Mesendoderm (in vitro differentiated cells): ENCODE results near the gene ARMC9.

Source experiments
- DNase-seq: peaks from one replicate; pipeline ENCODE4 v3.0.0; 2013
- H2AK5ac ChIP-seq: 2 replicates; pipeline ENCODE4 v1.6.1; 2013; ENCODE audit warnings: low read length, inconsistent platforms
- H2BK120ac ChIP-seq: 2 replicates; pipeline ENCODE4 v1.6.1; 2013; ENCODE audit warnings: low read depth, mild to moderate bottlenecking, low read length, moderate library complexity, mixed read lengths
- H2BK15ac ChIP-seq: replicated peaks from 2 replicates; pipeline ENCODE4 v1.6.1; 2013; ENCODE audit warnings: low read depth, mild to moderate bottlenecking, moderate library complexity
- H2BK5ac ChIP-seq: 2 replicates; pipeline ENCODE4 v1.6.1; 2013; ENCODE audit warnings: low read length, inconsistent platforms
- H3K18ac ChIP-seq: 2 replicates; pipeline ENCODE4 v1.6.1; 2013; ENCODE audit warnings: mild to moderate bottlenecking, low read length, mixed read lengths
- H3K23ac ChIP-seq: one replicate; pipeline ENCODE4 v1.6.1; 2013; ENCODE audit warnings: low read length
- H3K27ac ChIP-seq: 2 replicates; pipeline ENCODE4 v1.5.1; 2013; ENCODE audit warnings: low read depth, mild to moderate bottlenecking, inconsistent platforms, low read length, moderate library complexity
- H3K27me3 ChIP-seq: 2 replicates; pipeline ENCODE4 v1.6.1; 2013; ENCODE audit warnings: low read length, control low read depth, mild to moderate bottlenecking, inconsistent platforms; ENCODE audit not compliant: insufficient read depth, poor library complexity
- H3K36me3 ChIP-seq: 2 replicates; pipeline ENCODE4 v1.6.1; 2013; ENCODE audit warnings: low read length, inconsistent platforms; ENCODE audit not compliant: control insufficient read depth, insufficient read depth
- H3K4ac ChIP-seq: one replicate; pipeline ENCODE4 v1.6.1; 2013; ENCODE audit warnings: low read depth, mild to moderate bottlenecking, low read length, moderate library complexity
- H3K4me1 ChIP-seq: 2 replicates; pipeline ENCODE4 v1.6.1; 2013; ENCODE audit warnings: low read depth, low read length, inconsistent platforms; ENCODE audit not compliant: control insufficient read depth
- H3K4me2 ChIP-seq: 2 replicates; pipeline ENCODE4 v1.6.1; 2013; ENCODE audit warnings: low read length
- H3K4me3 ChIP-seq: 2 replicates; pipeline ENCODE4 v1.5.1; 2013; ENCODE audit warnings: mild to moderate bottlenecking, low read length
- H3K56ac ChIP-seq: one replicate; pipeline ENCODE4 v1.6.1; 2013; ENCODE audit warnings: low read length
- H3K79me1 ChIP-seq: 2 replicates; pipeline ENCODE4 v1.6.1; 2013; ENCODE audit warnings: low read length, inconsistent platforms
- H3K79me2 ChIP-seq: 2 replicates; pipeline ENCODE4 v1.6.1; 2013; ENCODE audit warnings: mild to moderate bottlenecking, low read length; ENCODE audit not compliant: control insufficient read depth, insufficient read depth
- H3K9ac ChIP-seq: 2 replicates; pipeline ENCODE4 v1.6.1; 2013; ENCODE audit warnings: low read length, inconsistent platforms
- H4K5ac ChIP-seq: one replicate; pipeline ENCODE4 v1.6.1; 2013; ENCODE audit warnings: low read length
- H4K8ac ChIP-seq: one replicate; pipeline ENCODE4 v1.6.1; 2013; ENCODE audit warnings: low read depth, mild to moderate bottlenecking, control low read depth, low read length, moderate library complexity
- WGBS: extraction: QIAGEN DNeasy Blood & Tissue Kit; methylation state at CpG from one replicate; pipeline ENCODE4 v1.1.7; 2013; ENCODE audit warnings: low lambda C conversion rate, missing lambda C conversion rate; ENCODE audit not compliant: insufficient coverage; ENCODE audit errors: extremely low coverage; 5-methylcytosine and 5-hydroxymethylcytosine counted together

The ARMC9 gene

GRCh38 chr2:231188506-231189170 lies 9.8 kb upstream of the ARMC9 start:
- H3K23ac ChIP-seq, result no peak overlapping the region
- no peak for DNase-seq
- no peak overlapping the region for H2BK5ac ChIP-seq
- H3K18ac ChIP-seq, result peak overlapping the region; percentile 97
- no peak overlapping the region for H3K4me2 ChIP-seq
- H4K8ac ChIP-seq, result no peak overlapping the region
- H3K27me3 ChIP-seq, result no peaks in the 10 kb centered on the region
- no peaks in the 10 kb centered on the region for H3K36me3 ChIP-seq
- no peak overlapping the region for H3K9ac ChIP-seq
- H2BK15ac ChIP-seq, result no peak overlapping the region
- H3K4ac ChIP-seq, result no peak overlapping the region
- H4K5ac ChIP-seq, result no peak overlapping the region
- H2AK5ac ChIP-seq, result no peak overlapping the region
- H3K79me2 ChIP-seq, result no peaks in the 10 kb centered on the region
- WGBS, result no CpG with 5 or more reads among the region's 6 CpGs
- no peak overlapping the region for H3K27ac ChIP-seq
- peak overlapping the region; percentile 5 for H3K56ac ChIP-seq
- H3K4me1 ChIP-seq, result peaks cover 9% of the 10 kb centered on the region
- no peak overlapping the region for H3K4me3 ChIP-seq
- H2BK120ac ChIP-seq, result no peak overlapping the region
- no peaks in the 10 kb centered on the region for H3K79me1 ChIP-seq

- Histone ChIP-seq H2BK15ac (no peak overlapping the region), H3K4me2 (no peak overlapping the region), H3K9ac (no peak overlapping the region), H3K18ac (peak overlapping the region; percentile 97), H3K4me3 (no peak overlapping the region), H3K23ac (no peak overlapping the region), H2AK5ac (no peak overlapping the region), H4K5ac (no peak overlapping the region), H4K8ac (no peak overlapping the region), H2BK5ac (no peak overlapping the region), H3K4me1 (peaks cover 9% of the 10 kb centered on the region), H3K4ac (no peak overlapping the region), H3K56ac (peak overlapping the region; percentile 38), H3K79me1 (no peaks in the 10 kb centered on the region), H3K36me3 (no peaks in the 10 kb centered on the region), H3K27me3 (no peaks in the 10 kb centered on the region), H3K27ac (no peak overlapping the region), H3K79me2 (no peaks in the 10 kb centered on the region), H2BK120ac (peak overlapping the region; percentile 48)
- no CpG with 5 or more reads among the region's 8 CpGs for WGBS
- no peak for DNase-seq
These were observed 9.3 kb upstream of the ARMC9 start for GRCh38 chr2:231189171-231189530.

- Histone ChIP-seq H3K9ac (peak overlapping the region; percentile 14), H2AK5ac (no peak overlapping the region), H3K4me2 (no peak overlapping the region), H3K79me1 (no peaks in the 10 kb centered on the region), H2BK120ac (peak overlapping the region; percentile 93), H3K4ac (peak overlapping the region; percentile 84), H4K8ac (peak overlapping the region; percentile 98), H3K27me3 (no peaks in the 10 kb centered on the region), H3K79me2 (no peaks in the 10 kb centered on the region), H2BK15ac (no peak overlapping the region), H3K23ac (no peak overlapping the region), H3K4me3 (no peak overlapping the region), H3K4me1 (peaks cover 9% of the 10 kb centered on the region), H3K27ac (peak overlapping the region; percentile 47), H3K56ac (peak overlapping the region; percentile 38), H3K18ac (peak overlapping the region; percentile 97), H3K36me3 (no peaks in the 10 kb centered on the region), H4K5ac (peak overlapping the region; percentile 3), H2BK5ac (peak overlapping the region; percentile 0)
- no CpG with 5 or more reads among the region's 22 CpGs for WGBS
- peak; percentile 64 for DNase-seq
These were observed 8.6 kb upstream of the ARMC9 start for GRCh38 chr2:231189571-231190495.

GRCh38 chr2:231190531-231191197 lies 7.8 kb upstream of the ARMC9 start:
- Histone ChIP-seq H3K4me3 (no peak overlapping the region), H3K9ac (peak overlapping the region; percentile 63), H3K4me2 (peak overlapping the region; percentile 34), H3K4ac (peak overlapping the region; percentile 84), H2BK15ac (no peak overlapping the region), H3K79me1 (no peaks in the 10 kb centered on the region), H4K8ac (peak overlapping the region; percentile 98), H3K56ac (peak overlapping the region; percentile 38), H2BK5ac (peak overlapping the region; percentile 75), H3K27me3 (no peaks in the 10 kb centered on the region), H3K36me3 (no peaks in the 10 kb centered on the region), H2AK5ac (no peak overlapping the region), H4K5ac (no peak overlapping the region), H3K79me2 (no peaks in the 10 kb centered on the region), H3K4me1 (peaks cover 9% of the 10 kb centered on the region), H3K23ac (no peak overlapping the region), H3K27ac (peak overlapping the region; percentile 47), H2BK120ac (peak overlapping the region; percentile 93), H3K18ac (peak overlapping the region; percentile 97)
- WGBS, result no CpG with 5 or more reads among the region's 42 CpGs
- peak; percentile 81 for DNase-seq

- peak overlapping the region; percentile 71 for H2BK5ac ChIP-seq
These were observed 6.2 kb upstream of the ARMC9 start for GRCh38 chr2:231191896-231192872.

More at GRCh38 chr2:231191896-231192872, 6.2 kb upstream of the ARMC9 start:
- H3K4me1 ChIP-seq, result peaks cover 9% of the 10 kb centered on the region
- no peaks in the 10 kb centered on the region for H3K79me1 ChIP-seq
- no peak overlapping the region for H3K4me3 ChIP-seq
- H3K36me3 ChIP-seq, result no peaks in the 10 kb centered on the region
- H3K4ac ChIP-seq, result peak overlapping the region; percentile 48
- peak overlapping the region; percentile 35 for H3K9ac ChIP-seq
- H2BK15ac ChIP-seq, result peak overlapping the region; percentile 43
- no peak overlapping the region for H4K8ac ChIP-seq
- peak overlapping the region; percentile 34 for H3K27ac ChIP-seq
- peak overlapping the region; percentile 91 for H3K18ac ChIP-seq
- H2AK5ac ChIP-seq, result peak overlapping the region; percentile 33
- H3K4me2 ChIP-seq, result no peak overlapping the region
- no peaks in the 10 kb centered on the region for H3K27me3 ChIP-seq
- peak overlapping the region; percentile 92 for H4K5ac ChIP-seq
- peak overlapping the region; percentile 92 for H2BK120ac ChIP-seq
- H3K23ac ChIP-seq, result no peak overlapping the region
- H3K79me2 ChIP-seq, result no peaks in the 10 kb centered on the region
- peak; percentile 91 for DNase-seq
- no CpG with 5 or more reads among the region's 19 CpGs for WGBS
- H3K56ac ChIP-seq, result peak overlapping the region; percentile 77
